Activated B cell treated with CpG ODN at 0.5 μM for 24 hours (primary cell): Measurements from ENCODE around the gene FLRT2. TPM values are rescaled to one million over a fixed set of nuclear protein-coding genes. Genes with fewer than 3 reads are reported as not detected.

Experiments used
- ATAC-seq: fragments of 200-7000 bp; cut with Tn5 transposase; one replicate; pipeline ENCODE4 v1.10.0; 2021; ENCODE audit warnings: low read depth, mild to moderate bottlenecking, moderate library complexity
- CTCF ChIA-PET: fragments of 350-600 bp; sonication (Branson Sonifier 250); formaldehyde crosslinking; loops from one replicate; lab custom pipeline; 2021; ENCODE audit warnings: antibody characterized with exemption; lab: Charles Lee
- POLR2A ChIA-PET: fragments of 350-600 bp; sonication (Branson Sonifier 250); formaldehyde crosslinking; loops from one replicate; lab custom pipeline; 2021; ENCODE audit warnings: antibody characterized with exemption; lab: Charles Lee
- DNase-seq: peaks from one replicate; pipeline ENCODE4 v3.0.0; 2022
- H3K27ac Mint-ChIP-seq: one replicate; pipeline ENCODE4 v1.8.0; 2020; ENCODE audit warnings: mixed read lengths
- H3K27me3 Mint-ChIP-seq: one replicate; pipeline ENCODE4 v1.8.0; 2021; ENCODE audit warnings: mixed read lengths
- H3K36me3 Mint-ChIP-seq: one replicate; pipeline ENCODE4 v1.8.0; 2021; ENCODE audit warnings: low read depth, mixed read lengths
- H3K4me1 Mint-ChIP-seq: one replicate; pipeline ENCODE4 v1.8.0; 2021; ENCODE audit warnings: mixed read lengths
- H3K4me3 Mint-ChIP-seq: one replicate; pipeline ENCODE4 v1.8.0; 2020; ENCODE audit warnings: mild to moderate bottlenecking, mixed read lengths
- H3K9me3 Mint-ChIP-seq: one replicate; pipeline ENCODE4 v1.8.0; 2020; ENCODE audit warnings: mixed read lengths
- CTCF ChIP-seq: fragments of 200-600 bp; IDR thresholded peaks from one replicate; pipeline ENCODE4 v1.8.0; 2022; ENCODE audit warnings: antibody characterized with exemption, mild to moderate bottlenecking
- intact Hi-C: fragments of 100-400 bp; cut with micrococcal nuclease; formaldehyde crosslinking; loops from one replicate; pipeline ENCODE4 v1.15.1; 2024
- total RNA-seq: library from RNA; stranded (reverse); gene quantifications from 2 replicates; pipeline ENCODE4 v1.2.3, GENCODE V29; 2022

The FLRT2 gene
- total RNA-seq, 1 donor from 2014 or later: not detected

DNA sequence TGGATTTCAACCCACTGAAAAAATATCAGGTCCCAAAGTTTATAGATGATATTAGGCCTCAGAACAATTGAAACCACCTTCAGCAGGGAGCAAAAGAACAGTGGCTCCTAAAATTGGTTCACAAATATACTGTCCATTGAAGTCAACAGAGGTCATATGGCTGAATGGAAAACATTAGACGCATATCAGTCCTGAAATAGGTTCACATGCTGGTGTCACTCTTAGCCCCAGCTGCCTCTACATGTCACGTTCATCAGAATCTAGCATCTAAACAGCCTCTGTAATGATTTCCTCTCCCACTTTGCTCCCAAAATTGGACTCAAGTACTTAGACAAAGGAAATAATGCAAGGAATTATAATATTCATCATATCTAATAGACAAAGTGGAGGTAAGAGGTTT is 8.7 kb downstream of the FLRT2 start:
- Mint-ChIP-seq H3K4me1 (no peaks in the 10 kb centered on the region), H3K9me3 (peaks cover 3% of the 10 kb centered on the region), H3K4me3 (no peak overlapping the region), H3K27ac (no peak overlapping the region), H3K27me3 (peaks cover 13% of the 10 kb centered on the region), H3K36me3 (no peaks in the 10 kb centered on the region)
- TF ChIP-seq CTCF: no peak
- DNase-seq: no peak
- POLR2A ChIA-PET: no interaction called here
- CTCF ChIA-PET: no interaction called here
- intact Hi-C loops: no loop called here
- no peak for ATAC-seq

GRCh38 chr14:85539510-85539909 is 9.6 kb downstream of the FLRT2 start:
- no peak overlapping the region for H3K27ac Mint-ChIP-seq
- intact Hi-C loops: no loop called here

DNA sequence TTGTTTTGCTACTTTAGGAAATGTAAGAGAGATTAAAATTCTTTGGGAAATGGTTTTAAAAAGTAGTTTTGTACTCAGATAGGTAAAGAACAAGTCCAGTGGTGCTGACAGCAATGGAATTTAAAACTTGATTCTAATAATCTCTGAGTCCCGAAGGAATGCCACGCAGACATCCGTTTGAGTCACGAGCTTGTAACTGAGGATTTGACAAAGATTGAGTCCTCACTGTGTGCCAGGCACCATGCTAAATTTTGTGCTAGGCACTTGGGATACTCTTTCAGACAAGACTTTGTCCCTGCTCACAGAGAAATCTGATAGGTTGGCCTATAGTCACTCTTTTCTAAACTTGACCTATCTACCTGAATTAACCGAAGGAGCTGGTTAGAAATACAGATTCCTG is 12.7 kb downstream of the FLRT2 start:
- ChIA-PET CTCF (no interaction called here), POLR2A (no interaction called here)
- Mint-ChIP-seq H3K9me3 (peaks cover 3% of the 10 kb centered on the region), H3K27me3 (no peaks in the 10 kb centered on the region), H3K36me3 (no peaks in the 10 kb centered on the region), H3K4me1 (no peaks in the 10 kb centered on the region), H3K4me3 (no peak overlapping the region), H3K27ac (no peak overlapping the region)
- ATAC-seq (no peak), DNase-seq (no peak)
- intact Hi-C loops: no loop called here
- no peak for TF ChIP-seq CTCF

More at GRCh38 chr14:85539510-85539909, 9.6 kb downstream of the FLRT2 start:
- H3K9me3 Mint-ChIP-seq: peaks cover 3% of the 10 kb centered on the region
- no peaks in the 10 kb centered on the region for H3K4me1 Mint-ChIP-seq
- DNase-seq (no peak), ATAC-seq (no peak)
- ChIA-PET CTCF (no interaction called here), POLR2A (no interaction called here)
- H3K4me3 Mint-ChIP-seq: no peak overlapping the region
- H3K27me3 Mint-ChIP-seq: peaks cover 7% of the 10 kb centered on the region
- TF ChIP-seq CTCF: no peak
- no peaks in the 10 kb centered on the region for H3K36me3 Mint-ChIP-seq

GRCh38 chr14:85545738-85546137 is 15.8 kb downstream of the FLRT2 start:
- no peaks in the 10 kb centered on the region for H3K27me3 Mint-ChIP-seq
- H3K27ac Mint-ChIP-seq: no peak overlapping the region
- ChIA-PET CTCF (no interaction called here), POLR2A (no interaction called here)
- H3K9me3 Mint-ChIP-seq: peaks cover 3% of the 10 kb centered on the region
- intact Hi-C loops: no loop called here
- TF ChIP-seq CTCF: no peak
- H3K4me1 Mint-ChIP-seq: no peaks in the 10 kb centered on the region
- H3K36me3 Mint-ChIP-seq: no peaks in the 10 kb centered on the region
- no peak for ATAC-seq
- no peak for DNase-seq
- H3K4me3 Mint-ChIP-seq: no peak overlapping the region

GRCh38 chr14:85546390-85546789 is 16.4 kb downstream of the FLRT2 start:
- ChIA-PET POLR2A (no interaction called here), CTCF (no interaction called here)
- intact Hi-C loops: no loop called here
- no peaks in the 10 kb centered on the region for H3K36me3 Mint-ChIP-seq
- no peaks in the 10 kb centered on the region for H3K4me1 Mint-ChIP-seq
- H3K4me3 Mint-ChIP-seq: no peak overlapping the region
- H3K9me3 Mint-ChIP-seq: peaks cover 3% of the 10 kb centered on the region
- DNase-seq (no peak), ATAC-seq (no peak)
- no peak for TF ChIP-seq CTCF
- no peaks in the 10 kb centered on the region for H3K27me3 Mint-ChIP-seq
- no peak overlapping the region for H3K27ac Mint-ChIP-seq
